CD14-positive monocyte (primary cell): ENCODE measurements around the gene HAGHL. TPM values are rescaled to one million over a fixed set of nuclear protein-coding genes. Genes with fewer than 3 reads are reported as not detected.

Experiments
- DNase-seq, 3 donors: peaks; one replicate each; pipeline ENCODE4 v3.0.0-alpha.2; 2011 to 2022
- H2AFZ ChIP-seq: 2 replicates; pipeline ENCODE4 v1.6.0; 2012; ENCODE audit warnings: mild to moderate bottlenecking, low read depth, low read length, inconsistent platforms; ENCODE audit not compliant: insufficient read depth, poor library complexity, severe bottlenecking
- H3K27ac ChIP-seq, 2 donors: 1 replicate in 1 of 2; 2 replicates in 1 of 2; pipeline ENCODE4 v1.5.1; 2012 to 2013; ENCODE audit warnings: low read length in 2 of 2, control low read depth in 1 of 2, inconsistent platforms in 1 of 2, low read depth in 1 of 2, mild to moderate bottlenecking in 1 of 2
- H3K27me3 ChIP-seq, 2 donors: one replicate each; pipeline versions ENCODE4 v1.6.0 to v1.6.1; 2011 to 2013; ENCODE audit warnings: low read length in 2 of 2; ENCODE audit not compliant: control insufficient read depth in 2 of 2, insufficient read depth in 2 of 2
- H3K36me3 ChIP-seq, 2 donors: replicated peaks in 1 of 2; 1 replicate in 1 of 2; 2 replicates in 1 of 2; pipeline versions ENCODE4 v1.5.1 to v1.6.1; 2012 to 2013; ENCODE audit warnings: low read length in 2 of 2, control low read depth in 1 of 2, inconsistent platforms in 1 of 2, mild to moderate bottlenecking in 1 of 2; ENCODE audit not compliant: insufficient read depth in 2 of 2, control insufficient read depth in 1 of 2
- H3K4me1 ChIP-seq, 2 donors: 1 replicate in 1 of 2; 2 replicates in 1 of 2; pipeline versions ENCODE4 v1.5.1 to v1.6.1; 2012 to 2013; ENCODE audit warnings: low read length in 2 of 2, control low read depth in 1 of 2, inconsistent platforms in 1 of 2, mild to moderate bottlenecking in 1 of 2, moderate library complexity in 1 of 2; ENCODE audit not compliant: insufficient read depth in 2 of 2, control insufficient read depth in 1 of 2
- H3K4me2 ChIP-seq: replicated peaks from 2 replicates; pipeline ENCODE3; 2012; ENCODE audit warnings: low read length, moderate library complexity, mild to moderate bottlenecking; ENCODE audit not compliant: poor library complexity, severe bottlenecking; ENCODE audit errors: extremely low read depth
- H3K4me3 ChIP-seq, 3 experiments: fragments of 200-600 bp in 1 of 3; sonication (generic) in 1 of 3; replicated peaks in 1 of 3; 1 replicate in 2 of 3; 2 replicates in 1 of 3; pipeline ENCODE4 v1.5.1; 2011 to 2013; ENCODE audit warnings: low read length in 3 of 3, mild to moderate bottlenecking in 3 of 3, control low read depth in 2 of 3, low read depth in 2 of 3, inconsistent platforms in 1 of 3, moderate library complexity in 1 of 3
- H3K79me2 ChIP-seq: 2 replicates; pipeline ENCODE4 v1.6.0; 2012; ENCODE audit warnings: mild to moderate bottlenecking, control low read depth, inconsistent platforms, low read length, moderate library complexity; ENCODE audit not compliant: insufficient read depth
- H3K9ac ChIP-seq: 2 replicates; pipeline ENCODE4 v1.6.0; 2017; ENCODE audit warnings: low read length, mild to moderate bottlenecking; ENCODE audit not compliant: insufficient read depth, poor library complexity, severe bottlenecking
- H3K9me3 ChIP-seq, 2 donors: replicated peaks in 1 of 2; 1 replicate in 1 of 2; 2 replicates in 1 of 2; pipeline versions ENCODE4 v1.5.1 to v1.6.1; 2012 to 2013; ENCODE audit warnings: low read length in 2 of 2, control low read depth in 1 of 2; ENCODE audit not compliant: control insufficient read depth in 1 of 2, insufficient read depth in 1 of 2
- H4K20me1 ChIP-seq: 2 replicates; pipeline ENCODE4 v1.6.0; 2012; ENCODE audit warnings: mild to moderate bottlenecking, low read length, control low read depth, moderate library complexity; ENCODE audit not compliant: insufficient read depth
- H3K27ac Mint-ChIP-seq, 7 donors: one replicate each; pipeline ENCODE4 v1.8.0; 2020; ENCODE audit warnings: mild to moderate bottlenecking in 7 of 7, mixed read lengths in 7 of 7, moderate library complexity in 6 of 7, inconsistent platforms in 2 of 7
- H3K27me3 Mint-ChIP-seq, 3 donors: one replicate each; pipeline ENCODE4 v1.8.0; 2021 to 2022; ENCODE audit warnings: low read depth in 3 of 3, mild to moderate bottlenecking in 3 of 3, mixed read lengths in 3 of 3, moderate library complexity in 3 of 3, inconsistent platforms in 1 of 3
- H3K36me3 Mint-ChIP-seq, 2 donors: one replicate each; pipeline ENCODE4 v1.8.0; 2020; ENCODE audit warnings: mixed read lengths in 2 of 2, inconsistent platforms in 1 of 2, mild to moderate bottlenecking in 1 of 2
- H3K4me1 Mint-ChIP-seq: one replicate; pipeline ENCODE4 v1.8.0; 2020; ENCODE audit warnings: mild to moderate bottlenecking, mixed read lengths
- H3K4me3 Mint-ChIP-seq, 2 donors: one replicate each; pipeline ENCODE4 v1.8.0; 2020; ENCODE audit warnings: mild to moderate bottlenecking in 2 of 2, mixed read lengths in 2 of 2, moderate library complexity in 1 of 2
- H3K9me3 Mint-ChIP-seq, 7 donors: one replicate each; pipeline ENCODE4 v1.8.0; 2020 to 2022; ENCODE audit warnings: mixed read lengths in 7 of 7, mild to moderate bottlenecking in 6 of 7, moderate library complexity in 6 of 7, inconsistent platforms in 2 of 7
- CTCF ChIP-seq: fragments of 200-600 bp; IDR thresholded peaks from one replicate; pipeline ENCODE4 v1.8.0; 2022; ENCODE audit warnings: antibody characterized with exemption, mild to moderate bottlenecking
- WGBS: methylation state at CpG from one replicate; pipeline ENCODE4 v1.1.5; 2013; ENCODE audit warnings: missing lambda C conversion rate; ENCODE audit not compliant: insufficient coverage; 5-methylcytosine and 5-hydroxymethylcytosine counted together
- intact Hi-C, 2 donors: fragments of 100-400 bp; cut with micrococcal nuclease; formaldehyde crosslinking; loops; one replicate each; pipeline versions ENCODE4 v1.15.0 to v1.15.1; 2023
- polyA plus RNA-seq, 3 donors: library from polyadenylated mRNA; depleted of rRNA in 1 of 3; unstranded in 2 of 3; stranded (reverse) in 1 of 3; fragments of 300-500 nt in 2 of 3; fragments of >200 nt in 1 of 3; fragmentation: Illumina TruSeq in 2 of 3; gene quantifications; 1 replicate in 2 of 3; 2 replicates in 1 of 3; pipeline ENCODE4 v1.2.3, GENCODE V29; 2012 to 2021

Gene HAGHL
- polyA plus RNA-seq, 3 donors, result 0.60 to 8.9 (median 1.5) TPM

- Histone ChIP-seq H3K79me2 (no peaks in the 10 kb centered on the region), H3K27me3 (peaks cover 10 to 83% of the 10 kb centered on the region in 2 donors), H4K20me1 (no peaks in the 10 kb centered on the region), H3K36me3 (no peaks in the 10 kb centered on the region), H2AFZ (no peak overlapping the region), H3K4me2 (no peak overlapping the region), H3K9ac (no peak overlapping the region), H3K9me3 (peaks cover 0 to 4% of the 10 kb centered on the region in 2 donors), H3K27ac (no peak overlapping the region), H3K4me3 (no peak overlapping the region), H3K4me1 (no peaks in the 10 kb centered on the region)
- no peaks in the 10 kb centered on the region for H3K36me3 Mint-ChIP-seq
- H3K27me3 Mint-ChIP-seq, result peaks cover 66 to 89% (median 83%) of the 10 kb centered on the region in 3 donors
- no peak overlapping the region for H3K27ac Mint-ChIP-seq
- H3K9me3 Mint-ChIP-seq, result peaks cover 0 to 8% (median 0%) of the 10 kb centered on the region in 7 donors
- intact Hi-C loops, result no loop called here
- no peak for DNase-seq
- no peak for TF ChIP-seq CTCF
- H3K4me1 Mint-ChIP-seq, result no peaks in the 10 kb centered on the region
- H3K4me3 Mint-ChIP-seq, result peak overlapping the region in 1 of 2 donors; percentile 76
- WGBS, result 86% methylated on average over 1 of the region's 7 CpGs
These were observed 22.9 kb upstream of the HAGHL start for GRCh38 chr16:704047-704446.

- Mint-ChIP-seq H3K4me3 (peak overlapping the region in 1 of 2 donors; percentile 76), H3K27ac (no peak overlapping the region), H3K27me3 (peaks cover 69 to 89% (median 82%) of the 10 kb centered on the region in 3 donors), H3K36me3 (no peaks in the 10 kb centered on the region), H3K4me1 (no peaks in the 10 kb centered on the region), H3K9me3 (peaks cover 0 to 8% (median 0%) of the 10 kb centered on the region in 7 donors)
- Histone ChIP-seq H2AFZ (no peak overlapping the region), H3K4me3 (no peak overlapping the region), H3K79me2 (no peaks in the 10 kb centered on the region), H3K9me3 (peaks cover 0 to 4% of the 10 kb centered on the region in 2 donors), H3K27ac (no peak overlapping the region), H3K36me3 (no peaks in the 10 kb centered on the region), H3K4me2 (no peak overlapping the region), H3K9ac (no peak overlapping the region), H3K27me3 (peaks cover 10 to 84% of the 10 kb centered on the region in 2 donors), H4K20me1 (no peaks in the 10 kb centered on the region), H3K4me1 (no peaks in the 10 kb centered on the region)
- intact Hi-C loops, result no loop called here
- WGBS, result 18% methylated on average over 33 of the region's 50 CpGs
- no peak for DNase-seq
- no peak for TF ChIP-seq CTCF
These were observed 22.1 kb upstream of the HAGHL start for GRCh38 chr16:704552-705380.
